Astrocyte (in vitro differentiated cells and primary cell): ENCODE measurements around the gene ZNF408. TPM values are rescaled to one million over a fixed set of nuclear protein-coding genes. Genes with fewer than 3 reads are reported as not detected.
"Not testable (repeated sequence)": the region's sequence is repeated elsewhere in the genome, so short reads cannot be mapped to it uniquely, and the experiment has no call there.

ENCODE experiments used
- DNase-seq: peaks from one replicate; pipeline ENCODE4 v3.0.0-alpha.2; 2010; ENCODE audit warnings: low read depth
- FAIRE-seq: peaks from 2 replicates; lab custom pipeline; 2011; peaks lifted over from hg19 to GRCh38; lab: Jason Lieb, UNC
- H2AFZ ChIP-seq: 2 replicates; pipeline ENCODE4 v1.6.0; 2012; ENCODE audit warnings: low read depth, low read length, inconsistent platforms
- H3K27ac ChIP-seq: 2 replicates; pipeline ENCODE4 v1.5.1; 2011; ENCODE audit warnings: low read depth, low read length, inconsistent platforms
- H3K27me3 ChIP-seq: 2 replicates; pipeline ENCODE4 v1.6.0; 2011; ENCODE audit warnings: low read length, inconsistent platforms; ENCODE audit not compliant: insufficient read depth
- H3K36me3 ChIP-seq: 2 replicates; pipeline ENCODE4 v1.5.1; 2011; ENCODE audit warnings: low read length, inconsistent platforms; ENCODE audit not compliant: insufficient read depth
- H3K4me1 ChIP-seq: 2 replicates; pipeline ENCODE4 v1.5.1; 2011; ENCODE audit warnings: low read length, inconsistent platforms; ENCODE audit not compliant: insufficient read depth
- H3K4me2 ChIP-seq: 2 replicates; pipeline ENCODE4 v1.6.0; 2012; ENCODE audit warnings: low read length, inconsistent platforms
- H3K4me3 ChIP-seq: 2 replicates; pipeline ENCODE4 v1.5.1; 2011; ENCODE audit warnings: low read depth, mild to moderate bottlenecking, low read length, inconsistent platforms; ENCODE audit not compliant: insufficient read depth
- H3K79me2 ChIP-seq: 2 replicates; pipeline ENCODE4 v1.6.0; 2012; ENCODE audit warnings: mild to moderate bottlenecking, low read length, inconsistent platforms; ENCODE audit not compliant: insufficient read depth
- H3K9ac ChIP-seq: 2 replicates; pipeline ENCODE4 v1.6.0; 2012; ENCODE audit warnings: mild to moderate bottlenecking, low read length, inconsistent platforms
- H3K9me3 ChIP-seq: 2 replicates; pipeline ENCODE4 v1.5.1; 2012; ENCODE audit warnings: low read depth, mild to moderate bottlenecking, low read length, inconsistent platforms; ENCODE audit not compliant: insufficient read depth
- H4K20me1 ChIP-seq: 2 replicates; pipeline ENCODE4 v1.6.0; 2012; ENCODE audit warnings: low read length, inconsistent platforms; ENCODE audit not compliant: insufficient read depth
- H3K27ac Mint-ChIP-seq: one replicate; pipeline ENCODE4 v1.8.0; 2021; ENCODE audit warnings: mild to moderate bottlenecking, mixed read lengths; ENCODE audit not compliant: unreplicated experiment
- H3K27me3 Mint-ChIP-seq: one replicate; pipeline ENCODE4 v1.8.0; 2021; ENCODE audit warnings: low read depth, mixed read lengths; ENCODE audit not compliant: unreplicated experiment
- H3K36me3 Mint-ChIP-seq: one replicate; pipeline ENCODE4 v1.8.0; 2021; ENCODE audit warnings: low read depth, mixed read lengths; ENCODE audit not compliant: unreplicated experiment
- H3K4me1 Mint-ChIP-seq: one replicate; pipeline ENCODE4 v1.8.0; 2021; ENCODE audit warnings: low read depth, mixed read lengths; ENCODE audit not compliant: unreplicated experiment
- H3K4me3 Mint-ChIP-seq: one replicate; pipeline ENCODE4 v1.8.0; 2021; ENCODE audit warnings: mild to moderate bottlenecking, moderate library complexity, mixed read lengths; ENCODE audit not compliant: unreplicated experiment
- H3K9me3 Mint-ChIP-seq: one replicate; pipeline ENCODE4 v1.8.0; 2021; ENCODE audit warnings: mild to moderate bottlenecking, mixed read lengths; ENCODE audit not compliant: unreplicated experiment
- CTCF ChIP-seq: IDR thresholded peaks from 2 replicates; pipeline ENCODE4 v1.5.1; 2011; ENCODE audit warnings: low read depth, mild to moderate bottlenecking, inconsistent platforms, low read length, moderate library complexity; ENCODE audit not compliant: insufficient read depth
- EZH2 ChIP-seq: IDR thresholded peaks from 2 replicates; pipeline ENCODE4 v1.6.1; 2012; ENCODE audit warnings: mild to moderate bottlenecking, low read length, inconsistent platforms; ENCODE audit not compliant: insufficient read depth
- total RNA-seq: library from RNA; stranded (reverse); gene quantifications from 2 replicates; pipeline ENCODE4 v1.2.1, GENCODE V29; 2021

Gene ZNF408
- total RNA-seq, 1 donor from 2014 or later, result 18.3 TPM

DNA sequence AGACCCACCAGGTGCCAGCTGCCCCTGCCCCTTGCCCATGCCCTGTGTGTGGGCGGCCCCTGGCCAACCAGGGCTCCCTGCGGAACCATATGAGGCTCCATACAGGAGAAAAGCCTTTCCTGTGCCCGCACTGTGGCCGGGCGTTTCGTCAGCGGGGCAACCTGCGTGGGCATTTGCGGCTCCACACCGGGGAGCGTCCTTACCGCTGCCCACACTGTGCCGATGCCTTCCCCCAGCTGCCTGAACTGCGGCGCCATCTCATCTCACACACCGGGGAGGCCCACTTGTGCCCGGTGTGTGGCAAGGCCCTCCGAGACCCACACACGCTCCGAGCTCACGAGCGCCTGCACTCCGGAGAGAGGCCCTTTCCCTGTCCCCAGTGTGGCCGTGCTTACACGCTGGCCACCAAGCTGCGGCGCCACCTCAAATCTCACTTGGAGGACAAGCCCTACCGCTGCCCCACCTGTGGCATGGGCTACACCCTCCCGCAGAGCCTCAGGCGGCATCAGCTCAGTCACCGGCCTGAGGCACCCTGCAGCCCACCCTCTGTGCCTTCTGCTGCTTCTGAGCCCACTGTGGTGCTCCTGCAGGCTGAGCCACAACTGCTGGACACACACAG, 4.3 kb downstream of the ZNF408 start:
- Histone ChIP-seq H3K4me3 (no peak overlapping the region), H4K20me1 (peaks cover 31% of the 10 kb centered on the region), H3K9me3 (no peaks in the 10 kb centered on the region), H3K27me3 (no peaks in the 10 kb centered on the region), H3K27ac (no peak overlapping the region), H3K36me3 (peaks cover 36% of the 10 kb centered on the region), H3K79me2 (peaks cover 66% of the 10 kb centered on the region), H3K4me1 (peaks cover 9% of the 10 kb centered on the region), H3K4me2 (no peak overlapping the region), H3K9ac (no peak overlapping the region), H2AFZ (no peak overlapping the region)
- DNase-seq, result no peak
- TF ChIP-seq CTCF (no peak), EZH2 (no peak)
- Mint-ChIP-seq H3K27ac (no peak overlapping the region), H3K9me3 (no peaks in the 10 kb centered on the region), H3K27me3 (no peaks in the 10 kb centered on the region), H3K4me3 (no peak overlapping the region), H3K4me1 (peaks cover 16% of the 10 kb centered on the region), H3K36me3 (peaks cover 17% of the 10 kb centered on the region)
- FAIRE-seq, result no peak

DNA sequence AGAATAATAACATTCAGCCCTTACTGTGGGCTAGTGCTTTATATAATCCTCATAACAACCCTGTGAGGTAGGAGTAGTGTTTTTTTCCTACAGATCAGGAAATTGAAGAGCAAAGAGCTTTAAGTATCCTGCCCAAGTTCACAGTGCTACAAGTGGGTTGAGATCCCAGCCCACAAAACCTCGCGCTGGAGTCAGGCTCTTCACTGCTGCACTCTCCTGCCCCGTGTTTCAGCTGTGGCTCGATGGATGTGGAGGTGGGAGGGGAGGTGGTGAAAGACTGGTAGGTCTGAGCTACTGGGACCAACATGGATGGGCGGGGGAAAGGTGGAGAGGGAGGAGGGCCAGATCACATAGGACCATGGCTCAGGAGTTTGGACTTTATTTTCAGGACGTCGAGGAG, 6.1 kb downstream of the ZNF408 start:
- H3K4me3 ChIP-seq, result no peak overlapping the region
- H3K4me1 ChIP-seq, result peaks cover 15% of the 10 kb centered on the region
- H3K4me2 ChIP-seq, result no peak overlapping the region
- DNase-seq, result no peak
- no peak overlapping the region for H2AFZ ChIP-seq
- H3K27me3 ChIP-seq, result no peaks in the 10 kb centered on the region
- H3K9me3 Mint-ChIP-seq, result no peaks in the 10 kb centered on the region
- no peaks in the 10 kb centered on the region for H3K27me3 Mint-ChIP-seq
- no peak overlapping the region for H3K9ac ChIP-seq
- peaks cover 36% of the 10 kb centered on the region for H3K36me3 ChIP-seq
- peaks cover 52% of the 10 kb centered on the region for H3K79me2 ChIP-seq
- no peak overlapping the region for H3K27ac ChIP-seq
- no peak overlapping the region for H3K27ac Mint-ChIP-seq
- peaks cover 31% of the 10 kb centered on the region for H4K20me1 ChIP-seq
- peak overlapping the region; percentile 11 for H3K4me3 Mint-ChIP-seq
- no peak for FAIRE-seq
- H3K4me1 Mint-ChIP-seq, result peaks cover 24% of the 10 kb centered on the region
- no peaks in the 10 kb centered on the region for H3K9me3 ChIP-seq
- TF ChIP-seq EZH2, result no peak
- TF ChIP-seq CTCF, result no peak
- H3K36me3 Mint-ChIP-seq, result peaks cover 17% of the 10 kb centered on the region

DNA sequence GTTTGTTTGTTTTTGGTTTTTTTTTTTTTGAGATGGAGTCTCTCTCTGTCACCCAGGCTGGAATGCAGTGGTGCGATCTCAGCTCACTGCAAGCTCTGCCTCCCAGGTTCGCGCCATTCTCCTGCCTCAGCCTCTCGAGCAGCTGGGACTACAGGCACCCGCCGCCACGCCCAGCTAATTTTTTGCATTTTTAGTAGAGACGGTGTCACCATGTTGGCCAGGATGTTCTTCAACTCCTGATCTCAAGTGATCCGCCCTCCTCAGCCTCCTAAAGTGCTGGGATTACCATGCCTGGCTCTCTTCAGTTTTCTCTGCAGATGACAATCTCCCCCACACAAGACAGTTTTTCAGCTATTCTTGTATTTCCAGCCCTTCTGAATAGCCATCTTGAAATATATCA, 8.5 kb downstream of the ZNF408 start:
- H3K4me2 ChIP-seq, H3K27ac Mint-ChIP-seq, FAIRE-seq, H3K4me3 Mint-ChIP-seq, H3K9me3 Mint-ChIP-seq, H3K4me3 ChIP-seq, H3K27me3 Mint-ChIP-seq, H3K27me3 ChIP-seq, DNase-seq, H3K9me3 ChIP-seq, H3K9ac ChIP-seq, H2AFZ ChIP-seq, H3K27ac ChIP-seq: not testable (repeated sequence)
- Histone ChIP-seq H3K79me2 (peaks cover 29% of the 10 kb centered on the region), H3K4me1 (peaks cover 18% of the 10 kb centered on the region), H4K20me1 (peaks cover 18% of the 10 kb centered on the region), H3K36me3 (peaks cover 18% of the 10 kb centered on the region)
- H3K4me1 Mint-ChIP-seq, result peaks cover 14% of the 10 kb centered on the region
- H3K36me3 Mint-ChIP-seq, result peaks cover 10% of the 10 kb centered on the region
